ENCODE data around the gene CARD11.

CARD11 gene

DNA sequence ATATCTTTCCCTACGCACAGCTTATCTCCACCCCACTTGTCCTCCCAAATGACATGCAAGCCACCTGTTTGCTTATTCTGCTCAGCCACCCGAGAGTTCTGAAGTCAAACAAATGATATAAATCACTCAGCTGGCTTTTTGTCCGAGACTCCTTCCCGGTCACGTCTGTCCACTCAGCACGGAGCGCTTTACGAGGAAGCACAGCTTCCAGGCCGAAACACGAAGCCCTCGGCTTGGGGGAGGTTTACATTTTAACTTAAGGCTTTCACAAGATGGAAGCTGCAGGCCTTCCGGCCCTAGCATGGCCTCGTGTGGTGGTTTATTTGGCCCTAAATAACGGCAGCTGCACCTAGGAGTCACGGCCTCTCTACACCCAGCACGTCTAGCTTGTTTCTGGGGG is 139.5 kb downstream of the CARD11 start:
- Mint-ChIP-seq H3K27ac (peak overlapping the region; percentile 84), H3K4me1 (peaks cover 37% of the 10 kb centered on the region), H3K4me3 (no peak overlapping the region), H3K36me3 (peaks cover 56% of the 10 kb centered on the region), H3K9me3 (no peaks in the 10 kb centered on the region)
- ATAC-seq (no peak), DNase-seq (ENCODE audit: low spot score in 2 of 2) (no peak)

DNA sequence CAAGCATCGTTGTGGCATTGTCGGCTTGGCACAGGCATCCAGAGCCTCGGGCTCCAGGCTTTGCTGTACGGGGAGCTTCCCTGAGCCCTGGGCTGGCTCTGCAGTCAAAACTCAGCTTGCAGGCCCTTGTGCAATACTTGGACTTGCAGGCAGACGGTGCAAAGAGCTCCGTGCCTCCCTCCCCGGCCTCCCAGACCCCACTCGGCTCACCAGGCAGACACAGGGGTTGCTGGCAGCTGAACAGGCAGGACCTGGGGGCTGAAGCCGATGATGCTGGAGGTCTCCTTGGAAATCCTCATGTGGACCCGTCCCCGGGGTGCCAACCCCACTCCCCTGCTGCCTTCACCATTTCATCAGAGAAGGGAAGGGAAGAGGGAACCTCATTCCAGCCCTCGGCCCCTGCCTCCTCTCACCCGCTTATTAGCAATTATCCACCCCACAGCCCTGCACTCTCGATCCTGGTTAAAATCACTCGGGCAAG is 139.9 kb downstream of the CARD11 start:
- DNase-seq (ENCODE audit: low spot score in 2 of 2) = no peak
- Mint-ChIP-seq H3K4me3 (no peak overlapping the region), H3K36me3 (peaks cover 52% of the 10 kb centered on the region), H3K27ac (peak overlapping the region; percentile 84), H3K9me3 (no peaks in the 10 kb centered on the region), H3K4me1 (peaks cover 37% of the 10 kb centered on the region)
- ATAC-seq = peak; percentile 36

DNA sequence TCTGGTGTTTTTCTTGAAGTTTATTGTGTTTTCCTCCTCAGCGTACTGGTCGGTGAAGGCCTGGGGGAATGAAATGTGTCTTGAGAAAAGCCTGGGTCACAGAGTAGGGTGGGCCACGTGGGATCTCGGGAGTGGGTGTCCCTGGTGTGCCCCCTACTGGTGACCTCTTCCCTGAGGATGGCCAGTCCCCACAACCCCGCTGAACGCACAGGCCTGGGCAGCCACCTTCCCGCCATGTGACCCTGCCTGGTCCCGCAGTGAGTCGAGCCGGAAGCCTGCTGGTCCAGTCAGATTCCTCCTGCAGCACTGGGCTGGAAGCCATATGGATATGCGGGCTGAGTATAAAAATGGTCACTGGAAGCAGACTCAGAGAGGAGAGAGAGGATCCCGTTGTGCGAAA is 146.6 kb downstream of the CARD11 start:
- H3K27ac Mint-ChIP-seq = no peak overlapping the region
- ATAC-seq = no peak

DNA sequence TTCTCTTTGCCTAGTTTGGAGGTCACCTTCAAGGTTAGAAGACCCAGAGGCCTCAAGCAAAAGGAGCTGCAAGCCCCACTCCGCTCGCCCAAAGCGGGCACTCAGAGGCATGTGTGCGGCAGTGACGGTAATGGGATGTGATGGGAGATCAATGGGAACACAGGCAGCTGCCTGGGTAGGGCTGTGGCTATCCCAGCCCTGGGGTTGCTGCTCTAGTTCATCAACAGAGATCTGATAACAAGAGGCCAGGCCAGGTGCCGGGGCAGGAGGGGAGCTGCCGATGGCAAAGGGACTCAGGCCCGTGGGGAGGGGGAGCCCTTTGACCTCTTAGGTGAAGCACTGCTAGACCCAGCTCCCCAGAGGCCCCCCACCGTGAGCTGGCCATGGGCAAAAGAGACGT is 147.5 kb downstream of the CARD11 start:
- H3K36me3 Mint-ChIP-seq = peaks cover 11% of the 10 kb centered on the region
- no peak overlapping the region for H3K4me3 Mint-ChIP-seq
- peaks cover 34% of the 10 kb centered on the region for H3K4me1 Mint-ChIP-seq
- no peak overlapping the region for H3K27ac Mint-ChIP-seq
- no peaks in the 10 kb centered on the region for H3K9me3 Mint-ChIP-seq
- DNase-seq (ENCODE audit: low spot score in 2 of 2) (no peak), ATAC-seq (no peak)

More for the DNA sequence above, 146.6 kb downstream of the CARD11 start:
- peaks cover 11% of the 10 kb centered on the region for H3K36me3 Mint-ChIP-seq
- H3K4me3 Mint-ChIP-seq = no peak overlapping the region
- no peaks in the 10 kb centered on the region for H3K9me3 Mint-ChIP-seq
- peaks cover 37% of the 10 kb centered on the region for H3K4me1 Mint-ChIP-seq
- no peak for DNase-seq (ENCODE audit: low spot score in 2 of 2)

DNA sequence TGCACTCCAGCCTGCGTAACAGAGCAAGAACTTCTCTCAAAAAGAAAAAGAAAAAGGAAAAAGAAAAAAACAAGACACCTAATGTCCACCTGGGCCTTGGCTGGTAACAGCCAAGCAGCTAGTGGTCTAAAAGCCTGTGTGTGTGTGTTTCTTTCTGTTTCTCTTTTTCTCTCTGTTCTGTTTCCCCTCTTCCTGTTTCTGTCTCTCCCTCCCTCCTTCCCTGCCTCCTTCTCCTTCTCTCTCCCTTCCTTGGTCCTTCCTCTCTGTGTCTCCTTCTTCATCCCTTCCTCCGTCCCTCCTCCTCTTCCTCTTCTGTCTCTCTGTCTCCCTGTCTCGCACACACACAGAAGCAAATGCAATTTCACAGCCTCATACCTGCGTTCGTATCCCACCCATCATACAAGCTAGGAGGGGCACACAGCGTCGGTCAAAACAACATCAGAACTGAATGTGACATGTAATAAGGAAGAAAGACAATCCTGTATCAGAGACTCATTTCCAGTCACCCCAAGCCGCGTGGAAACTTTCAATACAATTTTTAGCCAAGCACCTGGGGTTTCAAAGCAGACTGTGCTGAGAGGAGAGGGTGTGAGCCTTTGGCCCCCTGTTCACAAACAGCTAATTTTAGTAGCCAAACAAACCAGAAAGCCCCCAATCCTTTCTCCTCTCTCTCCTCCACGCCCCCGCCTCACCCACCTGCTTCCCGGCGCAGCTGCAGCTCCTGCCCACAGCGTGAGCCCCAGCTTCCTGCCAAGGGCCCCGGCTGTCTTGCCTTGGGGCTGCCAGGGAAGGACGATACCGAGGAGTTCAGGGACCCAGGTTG is 149.3 kb downstream of the CARD11 start:
- H3K36me3 Mint-ChIP-seq = peaks cover 11% of the 10 kb centered on the region
- DNase-seq (ENCODE audit: low spot score in 2 of 2) = peak; percentile 33 to 83
- peak; percentile 82 for ATAC-seq
- H3K4me3 Mint-ChIP-seq = peak overlapping the region; percentile 76
- H3K4me1 Mint-ChIP-seq = peaks cover 32% of the 10 kb centered on the region
- H3K27ac Mint-ChIP-seq = peak overlapping the region; percentile 92
- no peaks in the 10 kb centered on the region for H3K9me3 Mint-ChIP-seq

DNA sequence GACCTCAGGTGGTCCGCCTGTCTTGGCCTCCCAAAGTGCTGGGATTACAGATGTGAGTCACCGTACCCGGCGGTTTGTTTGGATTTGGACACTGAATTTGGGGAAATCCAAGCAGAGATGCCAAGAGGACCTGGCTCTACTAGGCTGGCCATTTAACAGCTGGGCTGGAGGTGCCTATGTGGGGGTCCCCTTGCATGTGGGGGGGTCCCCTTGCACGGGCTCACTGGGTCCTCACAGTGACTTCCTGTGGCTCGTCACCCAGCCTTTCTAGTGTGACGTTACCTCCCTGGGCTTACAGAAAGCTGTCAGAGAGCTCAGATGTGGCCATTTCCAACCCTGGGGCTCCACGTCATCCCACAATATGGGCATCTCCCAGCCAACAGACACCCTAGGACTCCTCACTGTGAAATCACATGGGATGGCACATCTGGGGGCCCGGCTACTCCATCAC is 150.2 kb downstream of the CARD11 start:
- DNase-seq (ENCODE audit: low spot score in 2 of 2) (peak in 1 of 2 donors; percentile 63), ATAC-seq (peak; percentile 39)
- Mint-ChIP-seq H3K36me3 (peaks cover 11% of the 10 kb centered on the region), H3K4me1 (peaks cover 32% of the 10 kb centered on the region), H3K27ac (peak overlapping the region; percentile 92), H3K9me3 (no peaks in the 10 kb centered on the region), H3K4me3 (peak overlapping the region; percentile 76)

DNA sequence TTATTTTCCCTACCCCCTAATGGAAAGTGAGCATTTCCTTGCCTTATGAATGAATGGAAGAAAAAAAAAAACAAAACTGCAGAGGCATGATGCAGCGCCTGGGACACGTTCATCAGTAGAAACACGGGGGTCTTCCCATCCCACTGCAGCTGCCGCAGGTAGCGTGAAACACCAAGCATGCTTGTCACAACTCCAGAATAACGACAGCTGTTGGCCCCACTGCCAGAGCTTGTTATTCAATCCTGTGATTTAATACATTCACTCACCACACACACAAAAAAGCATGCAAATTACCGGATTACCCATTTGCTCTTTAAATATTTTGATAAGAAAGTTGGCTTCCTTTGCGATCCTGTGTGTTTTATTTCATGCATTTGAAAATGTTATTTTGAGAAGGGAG is 151.1 kb downstream of the CARD11 start:
- ATAC-seq = no peak
- peaks cover 11% of the 10 kb centered on the region for H3K36me3 Mint-ChIP-seq
- DNase-seq (ENCODE audit: low spot score in 2 of 2) = no peak
- no peak overlapping the region for H3K4me3 Mint-ChIP-seq
- H3K9me3 Mint-ChIP-seq = no peaks in the 10 kb centered on the region
- peak overlapping the region; percentile 92 for H3K27ac Mint-ChIP-seq
- H3K4me1 Mint-ChIP-seq = peaks cover 32% of the 10 kb centered on the region

DNA sequence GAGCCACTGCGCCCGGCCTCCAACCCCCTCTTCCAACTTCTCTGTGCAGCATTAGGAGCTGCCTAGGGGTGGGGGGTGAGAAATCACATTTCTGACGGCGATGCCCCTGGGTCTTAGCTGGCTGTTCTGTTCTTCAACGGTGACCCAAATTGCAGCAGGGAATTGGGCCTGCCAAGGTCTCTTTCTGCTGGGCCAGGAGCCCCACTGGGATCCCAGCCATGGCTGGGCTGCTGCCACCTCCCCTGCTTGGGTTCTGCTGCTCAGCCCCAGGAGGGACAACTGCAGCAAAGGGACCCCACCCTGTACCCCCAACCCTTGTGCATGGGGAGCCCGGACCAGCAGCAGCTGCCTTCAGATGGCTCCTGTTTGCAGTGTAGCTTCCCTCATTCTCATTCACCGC is 155.9 kb downstream of the CARD11 start:
- H3K27ac Mint-ChIP-seq = no peak overlapping the region
- H3K4me3 Mint-ChIP-seq = no peak overlapping the region
- H3K9me3 Mint-ChIP-seq = no peaks in the 10 kb centered on the region
- DNase-seq (ENCODE audit: low spot score in 2 of 2) = no peak
- no peak for ATAC-seq
- peaks cover 17% of the 10 kb centered on the region for H3K4me1 Mint-ChIP-seq
- H3K36me3 Mint-ChIP-seq = no peaks in the 10 kb centered on the region

DNA sequence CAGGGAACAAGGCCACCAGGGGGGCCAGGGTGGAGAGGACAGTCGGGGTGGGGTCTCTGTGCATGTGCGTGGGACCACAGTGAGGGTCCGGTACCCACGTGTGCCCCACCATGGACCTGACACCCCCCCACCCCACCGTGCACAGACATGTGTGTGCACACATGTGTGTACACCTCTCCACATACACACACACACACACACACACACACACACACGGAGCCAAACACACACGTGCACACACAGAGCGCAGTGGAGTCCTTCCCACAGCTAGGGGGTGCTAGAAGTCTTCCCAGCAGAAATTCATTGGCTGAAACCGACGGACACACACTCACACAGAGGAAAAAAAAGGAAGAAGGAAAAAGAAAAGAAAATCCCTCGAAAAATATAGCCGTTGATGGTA is 156.8 kb downstream of the CARD11 start:
- Mint-ChIP-seq H3K4me1 (peaks cover 13% of the 10 kb centered on the region), H3K27ac (peak overlapping the region; percentile 15), H3K9me3 (no peaks in the 10 kb centered on the region), H3K4me3 (no peak overlapping the region), H3K36me3 (no peaks in the 10 kb centered on the region)
- ATAC-seq = peak; percentile 80
- DNase-seq (ENCODE audit: low spot score in 2 of 2) = no peak

DNA sequence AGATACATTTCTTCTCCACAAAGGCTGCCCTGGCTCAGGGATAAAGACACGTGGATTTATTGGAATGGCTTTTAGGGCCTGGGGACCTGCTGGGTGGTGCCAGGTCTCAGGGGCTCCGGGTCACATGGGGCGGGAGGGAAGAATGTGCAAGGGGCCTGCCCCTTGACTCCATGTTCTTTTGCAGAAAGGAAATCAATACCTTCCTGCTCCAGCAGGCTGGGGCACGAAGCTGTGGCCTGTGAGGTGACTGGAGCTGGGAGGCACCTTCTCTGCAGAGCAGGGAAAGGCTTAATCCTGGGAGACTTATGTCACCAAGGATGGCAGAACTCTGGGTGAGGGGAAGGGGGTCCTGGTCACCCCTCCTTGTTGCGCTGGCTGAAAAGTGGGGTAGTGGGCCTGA is 157.3 kb downstream of the CARD11 start:
- no peak for ATAC-seq
- Mint-ChIP-seq H3K27ac (peak overlapping the region; percentile 15), H3K36me3 (no peaks in the 10 kb centered on the region), H3K9me3 (no peaks in the 10 kb centered on the region), H3K4me3 (no peak overlapping the region), H3K4me1 (peaks cover 13% of the 10 kb centered on the region)
- DNase-seq (ENCODE audit: low spot score in 2 of 2) = no peak

DNA sequence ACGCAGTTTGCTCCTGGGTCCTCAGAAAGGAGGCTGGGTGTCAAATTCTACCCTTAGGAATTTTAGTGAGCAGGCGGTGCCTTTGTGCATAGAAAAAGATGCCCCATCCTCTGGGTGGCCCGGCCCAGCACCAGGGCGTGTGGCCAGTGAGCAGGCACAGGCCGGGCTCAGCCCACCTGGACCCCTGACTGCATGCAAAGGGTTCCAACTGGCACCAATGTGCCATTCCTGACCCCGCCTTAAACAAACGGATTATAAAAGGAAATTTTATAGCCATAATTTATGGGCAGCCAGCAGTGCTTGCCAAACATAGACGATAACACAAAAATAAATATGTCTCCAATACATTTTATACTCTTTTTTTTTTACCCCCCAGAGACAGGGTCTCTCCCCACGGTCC is 159.5 kb downstream of the CARD11 start:
- ATAC-seq (no peak), DNase-seq (ENCODE audit: low spot score in 2 of 2) (no peak)
- H3K4me3 Mint-ChIP-seq = no peak overlapping the region
- no peaks in the 10 kb centered on the region for H3K36me3 Mint-ChIP-seq
- H3K9me3 Mint-ChIP-seq = no peaks in the 10 kb centered on the region
- peak overlapping the region; percentile 30 for H3K27ac Mint-ChIP-seq
- H3K4me1 Mint-ChIP-seq = peaks cover 14% of the 10 kb centered on the region

DNA sequence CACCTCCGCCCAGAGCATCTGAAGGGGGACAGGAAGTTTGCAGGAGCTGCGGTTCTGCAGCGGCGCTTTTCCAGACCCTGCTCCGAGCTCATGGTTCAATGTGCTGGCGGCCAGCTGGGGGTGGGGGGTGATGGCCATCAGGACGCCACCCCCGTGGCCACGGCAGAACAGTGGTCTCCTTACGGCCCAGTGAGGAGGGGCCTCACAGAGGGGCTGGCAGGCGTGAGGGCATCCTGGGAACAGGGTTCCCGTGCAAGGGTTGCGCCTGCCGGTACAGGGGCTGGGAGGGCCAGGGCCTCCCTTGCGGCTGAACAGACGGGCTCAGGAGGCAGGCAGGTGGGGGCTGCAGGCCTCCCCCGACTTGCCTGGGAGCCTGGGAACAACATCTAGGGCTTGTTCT is 160.6 kb downstream of the CARD11 start:
- peaks cover 25% of the 10 kb centered on the region for H3K4me1 Mint-ChIP-seq
- no peaks in the 10 kb centered on the region for H3K9me3 Mint-ChIP-seq
- no peak overlapping the region for H3K4me3 Mint-ChIP-seq
- DNase-seq (ENCODE audit: low spot score in 2 of 2) (no peak), ATAC-seq (no peak)
- H3K36me3 Mint-ChIP-seq = no peaks in the 10 kb centered on the region
- no peak overlapping the region for H3K27ac Mint-ChIP-seq

DNA sequence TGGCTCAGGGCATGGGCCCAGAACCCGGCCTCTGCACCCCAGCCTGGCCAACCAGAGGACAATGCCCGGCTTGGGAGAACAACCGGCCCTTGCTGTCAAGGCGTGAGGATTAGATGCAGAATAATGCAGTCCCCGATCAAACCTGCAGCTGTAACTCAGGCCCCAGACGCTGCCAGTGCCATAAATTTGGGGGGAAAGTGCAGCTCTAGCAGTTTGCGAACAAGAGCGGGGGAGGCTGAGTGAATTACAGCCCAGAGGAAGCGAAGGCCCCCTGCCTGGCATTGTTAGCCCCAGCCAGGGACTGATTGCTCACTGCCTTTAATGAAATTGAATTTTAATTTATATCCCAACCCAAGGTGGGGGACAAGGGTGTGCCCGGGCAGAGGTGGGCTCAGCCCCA is 161.6 kb downstream of the CARD11 start:
- no peak overlapping the region for H3K27ac Mint-ChIP-seq
- no peak overlapping the region for H3K4me3 Mint-ChIP-seq
- ATAC-seq = no peak

DNA sequence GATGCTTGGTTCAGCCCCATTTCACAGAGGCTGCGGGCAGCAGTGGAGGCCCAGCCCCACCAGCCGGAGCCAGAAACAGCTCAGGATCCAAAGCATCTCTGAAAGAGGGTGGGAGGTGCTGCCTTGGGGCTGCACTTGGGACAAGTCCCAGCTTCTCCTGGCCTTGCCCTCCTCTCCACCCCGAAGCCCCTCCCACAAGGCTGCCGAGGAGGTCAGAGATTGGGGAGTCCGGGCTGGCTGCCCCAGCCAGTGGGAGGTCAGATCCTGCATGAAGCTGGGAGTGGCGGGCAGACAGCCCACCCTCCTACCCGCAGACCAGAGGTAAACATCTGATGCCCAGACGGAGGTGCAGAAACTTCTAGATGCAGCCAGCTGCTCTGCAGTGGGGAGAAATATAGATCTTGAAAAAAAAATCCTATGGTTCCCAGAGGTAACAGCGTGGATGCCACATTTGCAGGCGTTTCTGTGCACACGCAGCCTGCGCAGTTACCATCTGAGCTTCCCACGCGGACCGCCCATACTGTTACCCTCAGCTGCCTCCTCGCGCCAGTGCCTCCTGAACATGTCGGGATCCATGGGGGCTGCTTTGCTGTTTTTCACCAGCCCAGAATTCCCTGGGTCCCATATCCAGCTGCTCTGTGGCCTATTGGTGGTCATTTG is 162.7 kb downstream of the CARD11 start:
- DNase-seq (ENCODE audit: low spot score in 2 of 2) (no peak), ATAC-seq (no peak)
- H3K9me3 Mint-ChIP-seq = no peaks in the 10 kb centered on the region
- no peak overlapping the region for H3K27ac Mint-ChIP-seq
- no peak overlapping the region for H3K4me3 Mint-ChIP-seq
- H3K4me1 Mint-ChIP-seq = peaks cover 13% of the 10 kb centered on the region
- H3K36me3 Mint-ChIP-seq = no peaks in the 10 kb centered on the region

More for the DNA sequence above, 161.6 kb downstream of the CARD11 start:
- no peaks in the 10 kb centered on the region for H3K9me3 Mint-ChIP-seq
- no peaks in the 10 kb centered on the region for H3K36me3 Mint-ChIP-seq
- peaks cover 24% of the 10 kb centered on the region for H3K4me1 Mint-ChIP-seq
- no peak for DNase-seq (ENCODE audit: low spot score in 2 of 2)

DNA sequence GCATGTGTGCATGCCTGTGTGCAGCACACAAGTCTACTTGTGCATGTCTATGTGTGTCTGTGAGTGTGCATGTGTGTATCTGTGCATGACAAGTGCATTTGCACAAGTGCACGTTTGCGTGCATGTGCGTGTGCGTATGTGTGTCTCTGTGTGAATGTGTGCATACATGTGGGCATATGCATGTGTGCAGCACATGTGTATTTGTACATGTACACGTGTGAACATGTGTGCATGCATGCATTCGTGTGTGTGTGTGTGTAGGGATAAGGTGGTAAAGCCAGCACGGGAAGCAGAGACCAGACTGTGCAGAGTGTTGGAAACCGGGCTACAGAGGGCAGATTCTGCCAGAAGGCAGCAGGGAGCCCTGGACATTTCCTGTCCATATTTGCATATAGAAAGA is 163.6 kb downstream of the CARD11 start:
- no peaks in the 10 kb centered on the region for H3K36me3 Mint-ChIP-seq
- peaks cover 13% of the 10 kb centered on the region for H3K4me1 Mint-ChIP-seq
- no peak for DNase-seq (ENCODE audit: low spot score in 2 of 2)
- no peak for ATAC-seq
- H3K9me3 Mint-ChIP-seq = no peaks in the 10 kb centered on the region
- no peak overlapping the region for H3K27ac Mint-ChIP-seq
- H3K4me3 Mint-ChIP-seq = no peak overlapping the region

DNA sequence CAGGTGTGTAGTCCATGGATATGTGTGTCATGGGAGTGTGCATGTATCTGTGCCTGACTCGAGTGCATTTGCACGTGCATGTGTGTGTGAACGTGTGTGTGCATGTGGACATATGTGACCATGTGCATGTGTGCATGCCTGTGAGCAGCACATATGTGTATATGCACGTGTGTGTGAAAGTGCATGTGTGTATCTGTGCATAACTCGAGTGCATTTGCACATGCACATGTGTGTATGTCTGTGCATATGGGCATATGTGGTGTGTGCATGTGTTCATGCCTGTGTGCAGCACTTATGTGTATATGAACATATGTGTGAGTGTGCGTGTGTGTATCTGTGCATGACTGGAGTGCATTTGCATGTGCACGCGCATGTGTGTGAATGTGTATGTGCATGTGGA is 164.3 kb downstream of the CARD11 start:
- Mint-ChIP-seq H3K9me3 (no peaks in the 10 kb centered on the region), H3K27ac (no peak overlapping the region), H3K4me1 (peaks cover 13% of the 10 kb centered on the region), H3K36me3 (no peaks in the 10 kb centered on the region), H3K4me3 (no peak overlapping the region)
- ATAC-seq (no peak), DNase-seq (ENCODE audit: low spot score in 2 of 2) (no peak)

Measured in stimulated activated effector memory CD8-positive, alpha-beta T cell treated with anti-CD3 and anti-CD28 coated beads, Interleukin-12 subunit alpha, Interleukin-12 subunit beta, amount 100 ng/mL, for 72 hours (primary cell).